Measurements from ENCODE around the gene MAGI1.

DNA sequence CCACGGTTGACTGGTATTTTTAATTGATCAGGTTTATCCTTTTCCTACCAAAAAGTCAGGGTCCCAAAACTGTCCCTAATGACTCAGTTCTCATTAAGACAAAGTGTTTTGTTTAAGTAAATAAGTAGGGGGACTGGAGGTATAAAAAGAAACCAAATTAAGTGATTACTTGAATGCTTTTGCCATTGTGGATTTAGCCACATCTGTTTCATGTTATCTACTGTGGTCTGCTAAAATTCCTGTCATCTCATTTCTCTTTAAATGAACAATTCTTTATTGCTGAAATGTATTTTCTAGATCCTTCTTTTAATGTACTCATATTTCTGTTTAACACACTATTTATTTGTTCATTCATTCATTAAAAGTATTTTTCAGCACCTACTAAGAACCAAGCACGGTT lies 725.1 kb downstream of the MAGI1 start:
- TF ChIP-seq, protein P1, sequence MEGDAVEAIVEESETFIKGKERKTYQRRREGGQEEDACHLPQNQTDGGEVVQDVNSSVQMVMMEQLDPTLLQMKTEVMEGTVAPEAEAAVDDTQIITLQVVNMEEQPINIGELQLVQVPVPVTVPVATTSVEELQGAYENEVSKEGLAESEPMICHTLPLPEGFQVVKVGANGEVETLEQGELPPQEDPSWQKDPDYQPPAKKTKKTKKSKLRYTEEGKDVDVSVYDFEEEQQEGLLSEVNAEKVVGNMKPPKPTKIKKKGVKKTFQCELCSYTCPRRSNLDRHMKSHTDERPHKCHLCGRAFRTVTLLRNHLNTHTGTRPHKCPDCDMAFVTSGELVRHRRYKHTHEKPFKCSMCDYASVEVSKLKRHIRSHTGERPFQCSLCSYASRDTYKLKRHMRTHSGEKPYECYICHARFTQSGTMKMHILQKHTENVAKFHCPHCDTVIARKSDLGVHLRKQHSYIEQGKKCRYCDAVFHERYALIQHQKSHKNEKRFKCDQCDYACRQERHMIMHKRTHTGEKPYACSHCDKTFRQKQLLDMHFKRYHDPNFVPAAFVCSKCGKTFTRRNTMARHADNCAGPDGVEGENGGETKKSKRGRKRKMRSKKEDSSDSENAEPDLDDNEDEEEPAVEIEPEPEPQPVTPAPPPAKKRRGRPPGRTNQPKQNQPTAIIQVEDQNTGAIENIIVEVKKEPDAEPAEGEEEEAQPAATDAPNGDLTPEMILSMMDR (IDR thresholded peaks at IDR 0.05): no peak
- TF ChIP-seq RAD21 (IDR thresholded peaks at IDR 0.05; ENCODE audit: low read length) (no peak), TAF1 (IDR thresholded peaks at IDR 0.05; ENCODE audit: borderline replicate concordance, low read depth, low read length) (no peak), SMC3 (IDR thresholded peaks at IDR 0.05; ENCODE audit: low read depth, low read length) (no peak), EP300 (IDR thresholded peaks at IDR 0.05; ENCODE audit: borderline replicate concordance in 1 of 2, low read depth in 1 of 2, low read length in 1 of 2) (no peak), POLR2AphosphoS5 (IDR thresholded peaks at IDR 0.05; ENCODE audit: low read depth, low read length) (no peak), CHD2 (IDR thresholded peaks at IDR 0.05; ENCODE audit: low read length, partially characterized antibody) (no peak), YY1 (IDR thresholded peaks at IDR 0.05; ENCODE audit: low read depth) (no peak), RFX5 (IDR thresholded peaks at IDR 0.05; ENCODE audit: low read length) (no peak)
- TF ChIP-seq, protein P2, sequence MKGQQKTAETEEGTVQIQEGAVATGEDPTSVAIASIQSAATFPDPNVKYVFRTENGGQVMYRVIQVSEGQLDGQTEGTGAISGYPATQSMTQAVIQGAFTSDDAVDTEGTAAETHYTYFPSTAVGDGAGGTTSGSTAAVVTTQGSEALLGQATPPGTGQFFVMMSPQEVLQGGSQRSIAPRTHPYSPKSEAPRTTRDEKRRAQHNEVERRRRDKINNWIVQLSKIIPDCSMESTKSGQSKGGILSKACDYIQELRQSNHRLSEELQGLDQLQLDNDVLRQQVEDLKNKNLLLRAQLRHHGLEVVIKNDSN (IDR thresholded peaks at IDR 0.05; ENCODE audit: borderline replicate concordance, low read depth): no peak
- TF ChIP-seq, protein P3, sequence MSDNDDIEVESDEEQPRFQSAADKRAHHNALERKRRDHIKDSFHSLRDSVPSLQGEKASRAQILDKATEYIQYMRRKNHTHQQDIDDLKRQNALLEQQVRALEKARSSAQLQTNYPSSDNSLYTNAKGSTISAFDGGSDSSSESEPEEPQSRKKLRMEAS (IDR thresholded peaks at IDR 0.05; ENCODE audit: low read depth): no peak

All from SK-N-SH (cell line).